CD14-positive monocyte (primary cell): ENCODE data around the gene RBM38. TPM values are rescaled to one million over a fixed set of nuclear protein-coding genes. Genes with fewer than 3 reads are reported as not detected.

Experiments
- DNase-seq, 3 donors: peaks; one replicate each; pipeline ENCODE4 v3.0.0-alpha.2; 2011 to 2022
- H2AFZ ChIP-seq: 2 replicates; pipeline ENCODE4 v1.6.0; 2012; ENCODE audit warnings: mild to moderate bottlenecking, low read depth, low read length, inconsistent platforms; ENCODE audit not compliant: insufficient read depth, poor library complexity, severe bottlenecking
- H3K27ac ChIP-seq, 2 donors: 1 replicate in 1 of 2; 2 replicates in 1 of 2; pipeline ENCODE4 v1.5.1; 2012 to 2013; ENCODE audit warnings: low read length in 2 of 2, control low read depth in 1 of 2, inconsistent platforms in 1 of 2, low read depth in 1 of 2, mild to moderate bottlenecking in 1 of 2
- H3K27me3 ChIP-seq, 2 donors: one replicate each; pipeline versions ENCODE4 v1.6.0 to v1.6.1; 2011 to 2013; ENCODE audit warnings: low read length in 2 of 2; ENCODE audit not compliant: control insufficient read depth in 2 of 2, insufficient read depth in 2 of 2
- H3K36me3 ChIP-seq, 2 donors: replicated peaks in 1 of 2; 1 replicate in 1 of 2; 2 replicates in 1 of 2; pipeline versions ENCODE4 v1.5.1 to v1.6.1; 2012 to 2013; ENCODE audit warnings: low read length in 2 of 2, control low read depth in 1 of 2, inconsistent platforms in 1 of 2, mild to moderate bottlenecking in 1 of 2; ENCODE audit not compliant: insufficient read depth in 2 of 2, control insufficient read depth in 1 of 2
- H3K4me1 ChIP-seq, 2 donors: 1 replicate in 1 of 2; 2 replicates in 1 of 2; pipeline versions ENCODE4 v1.5.1 to v1.6.1; 2012 to 2013; ENCODE audit warnings: low read length in 2 of 2, control low read depth in 1 of 2, inconsistent platforms in 1 of 2, mild to moderate bottlenecking in 1 of 2, moderate library complexity in 1 of 2; ENCODE audit not compliant: insufficient read depth in 2 of 2, control insufficient read depth in 1 of 2
- H3K4me2 ChIP-seq: replicated peaks from 2 replicates; pipeline ENCODE3; 2012; ENCODE audit warnings: low read length, moderate library complexity, mild to moderate bottlenecking; ENCODE audit not compliant: poor library complexity, severe bottlenecking; ENCODE audit errors: extremely low read depth
- H3K4me3 ChIP-seq, 3 experiments: fragments of 200-600 bp in 1 of 3; sonication (generic) in 1 of 3; replicated peaks in 1 of 3; 1 replicate in 2 of 3; 2 replicates in 1 of 3; pipeline ENCODE4 v1.5.1; 2011 to 2013; ENCODE audit warnings: low read length in 3 of 3, mild to moderate bottlenecking in 3 of 3, control low read depth in 2 of 3, low read depth in 2 of 3, inconsistent platforms in 1 of 3, moderate library complexity in 1 of 3
- H3K79me2 ChIP-seq: 2 replicates; pipeline ENCODE4 v1.6.0; 2012; ENCODE audit warnings: mild to moderate bottlenecking, control low read depth, inconsistent platforms, low read length, moderate library complexity; ENCODE audit not compliant: insufficient read depth
- H3K9ac ChIP-seq: 2 replicates; pipeline ENCODE4 v1.6.0; 2017; ENCODE audit warnings: low read length, mild to moderate bottlenecking; ENCODE audit not compliant: insufficient read depth, poor library complexity, severe bottlenecking
- H3K9me3 ChIP-seq, 2 donors: replicated peaks in 1 of 2; 1 replicate in 1 of 2; 2 replicates in 1 of 2; pipeline versions ENCODE4 v1.5.1 to v1.6.1; 2012 to 2013; ENCODE audit warnings: low read length in 2 of 2, control low read depth in 1 of 2; ENCODE audit not compliant: control insufficient read depth in 1 of 2, insufficient read depth in 1 of 2
- H4K20me1 ChIP-seq: 2 replicates; pipeline ENCODE4 v1.6.0; 2012; ENCODE audit warnings: mild to moderate bottlenecking, low read length, control low read depth, moderate library complexity; ENCODE audit not compliant: insufficient read depth
- H3K27ac Mint-ChIP-seq, 7 donors: one replicate each; pipeline ENCODE4 v1.8.0; 2020; ENCODE audit warnings: mild to moderate bottlenecking in 7 of 7, mixed read lengths in 7 of 7, moderate library complexity in 6 of 7, inconsistent platforms in 2 of 7
- H3K27me3 Mint-ChIP-seq, 3 donors: one replicate each; pipeline ENCODE4 v1.8.0; 2021 to 2022; ENCODE audit warnings: low read depth in 3 of 3, mild to moderate bottlenecking in 3 of 3, mixed read lengths in 3 of 3, moderate library complexity in 3 of 3, inconsistent platforms in 1 of 3
- H3K36me3 Mint-ChIP-seq, 2 donors: one replicate each; pipeline ENCODE4 v1.8.0; 2020; ENCODE audit warnings: mixed read lengths in 2 of 2, inconsistent platforms in 1 of 2, mild to moderate bottlenecking in 1 of 2
- H3K4me1 Mint-ChIP-seq: one replicate; pipeline ENCODE4 v1.8.0; 2020; ENCODE audit warnings: mild to moderate bottlenecking, mixed read lengths
- H3K4me3 Mint-ChIP-seq, 2 donors: one replicate each; pipeline ENCODE4 v1.8.0; 2020; ENCODE audit warnings: mild to moderate bottlenecking in 2 of 2, mixed read lengths in 2 of 2, moderate library complexity in 1 of 2
- H3K9me3 Mint-ChIP-seq, 7 donors: one replicate each; pipeline ENCODE4 v1.8.0; 2020 to 2022; ENCODE audit warnings: mixed read lengths in 7 of 7, mild to moderate bottlenecking in 6 of 7, moderate library complexity in 6 of 7, inconsistent platforms in 2 of 7
- CTCF ChIP-seq: fragments of 200-600 bp; IDR thresholded peaks from one replicate; pipeline ENCODE4 v1.8.0; 2022; ENCODE audit warnings: antibody characterized with exemption, mild to moderate bottlenecking
- WGBS: methylation state at CpG from one replicate; pipeline ENCODE4 v1.1.5; 2013; ENCODE audit warnings: missing lambda C conversion rate; ENCODE audit not compliant: insufficient coverage; 5-methylcytosine and 5-hydroxymethylcytosine counted together
- intact Hi-C, 2 donors: fragments of 100-400 bp; cut with micrococcal nuclease; formaldehyde crosslinking; loops; one replicate each; pipeline versions ENCODE4 v1.15.0 to v1.15.1; 2023
- polyA plus RNA-seq, 3 donors: library from polyadenylated mRNA; depleted of rRNA in 1 of 3; unstranded in 2 of 3; stranded (reverse) in 1 of 3; fragments of 300-500 nt in 2 of 3; fragments of >200 nt in 1 of 3; fragmentation: Illumina TruSeq in 2 of 3; gene quantifications; 1 replicate in 2 of 3; 2 replicates in 1 of 3; pipeline ENCODE4 v1.2.3, GENCODE V29; 2012 to 2021

Gene RBM38
- polyA plus RNA-seq, 3 donors, result 7.5 to 48.3 (median 17.8) TPM

GRCh38 chr20:57431539-57431835, 40.3 kb downstream of the RBM38 start:
- H3K36me3 Mint-ChIP-seq, result peaks cover 5 to 6% of the 10 kb centered on the region in 2 donors
- Histone ChIP-seq H3K9ac (no peak overlapping the region), H2AFZ (no peak overlapping the region), H3K9me3 (no peaks in the 10 kb centered on the region), H3K4me2 (peak overlapping the region; percentile 63), H3K4me3 (peak overlapping the region in 1 of 3 experiments; percentile 54), H4K20me1 (no peaks in the 10 kb centered on the region), H3K27ac (peak overlapping the region; percentile 87 to 94), H3K4me1 (peaks cover 90 to 94% of the 10 kb centered on the region in 2 donors), H3K79me2 (no peaks in the 10 kb centered on the region), H3K27me3 (no peaks in the 10 kb centered on the region), H3K36me3 (no peaks in the 10 kb centered on the region)
- intact Hi-C loops, result loop anchor here (2.0 to 5.0 kb wide), 3 partner anchors 39 to 196 kb away; partner anchors contain the start of gene RBM38 (in 2 of the 2)
- H3K9me3 Mint-ChIP-seq, result peaks cover 0 to 10% (median 0%) of the 10 kb centered on the region in 7 donors
- H3K4me3 Mint-ChIP-seq, result peak overlapping the region in 1 of 2 donors; percentile 64
- TF ChIP-seq CTCF, result no peak
- WGBS, result 65% methylated on average over 2 of the region's 5 CpGs
- H3K27ac Mint-ChIP-seq, result peak overlapping the region; percentile 95 to 99 (median 97)
- H3K27me3 Mint-ChIP-seq, result peaks cover 0 to 5% (median 2%) of the 10 kb centered on the region in 3 donors
- no peak for DNase-seq
- H3K4me1 Mint-ChIP-seq, result peaks cover 90% of the 10 kb centered on the region

GRCh38 chr20:57432480-57432861, 41.3 kb downstream of the RBM38 start:
- peak overlapping the region; percentile 87 to 94 for H3K27ac ChIP-seq
- DNase-seq, result no peak
- peak overlapping the region in 1 of 3 experiments; percentile 54 for H3K4me3 ChIP-seq
- WGBS, result 33% methylated on average over 7 of the region's 7 CpGs
- peaks cover 4 to 18% (median 8%) of the 10 kb centered on the region in 7 donors for H3K9me3 Mint-ChIP-seq
- intact Hi-C loops, result loop anchor here in 1 of 2 donors (2.0 to 5.0 kb wide), 3 partner anchors 18 to 195 kb away; partner anchors contain the start of gene RBM38
- H3K27me3 ChIP-seq, result no peaks in the 10 kb centered on the region
- H3K27ac Mint-ChIP-seq, result peak overlapping the region; percentile 95 to 99 (median 97)
- peaks cover 88% of the 10 kb centered on the region for H3K4me1 Mint-ChIP-seq
- TF ChIP-seq CTCF, result no peak
- peaks cover 90 to 95% of the 10 kb centered on the region in 2 donors for H3K4me1 ChIP-seq
- H3K9ac ChIP-seq, result peak overlapping the region; percentile 34
- H3K36me3 Mint-ChIP-seq, result peaks cover 9 to 12% of the 10 kb centered on the region in 2 donors
- H3K4me3 Mint-ChIP-seq, result peak overlapping the region; percentile 16 to 76
- no peaks in the 10 kb centered on the region for H4K20me1 ChIP-seq
- peaks cover 4 to 7% of the 10 kb centered on the region in 2 donors for H3K9me3 ChIP-seq
- H3K27me3 Mint-ChIP-seq, result peaks cover 0 to 5% (median 2%) of the 10 kb centered on the region in 3 donors
- H3K4me2 ChIP-seq, result peak overlapping the region; percentile 32
- no peaks in the 10 kb centered on the region for H3K36me3 ChIP-seq
- no peak overlapping the region for H2AFZ ChIP-seq
- no peaks in the 10 kb centered on the region for H3K79me2 ChIP-seq
